Right renal cortex interstitium (tissue), 3 donors: ENCODE data around the gene HOXC11. TPM values are rescaled to one million over a fixed set of nuclear protein-coding genes. Genes with fewer than 3 reads are reported as not detected.
A peak's percentile ranks its signal among the peaks of the same experiment; 100 is the strongest.

Experiments used
- DNase-seq, 3 donors: peaks; one replicate each; pipeline ENCODE4 v3.0.0-alpha.2; 2013; ENCODE audit warnings: low read depth in 3 of 3, low spot score in 2 of 3
- polyA plus RNA-seq, 3 donors: library from polyadenylated mRNA; unstranded; fragments of 120-200 nt; gene quantifications; one replicate each; pipeline ENCODE4 v1.2.1, GENCODE V29; 2013; ENCODE audit not compliant: insufficient read length in 3 of 3

Gene HOXC11
- polyA plus RNA-seq, 3 donors, result 1.4 to 2.8 (median 1.5) TPM

DNA sequence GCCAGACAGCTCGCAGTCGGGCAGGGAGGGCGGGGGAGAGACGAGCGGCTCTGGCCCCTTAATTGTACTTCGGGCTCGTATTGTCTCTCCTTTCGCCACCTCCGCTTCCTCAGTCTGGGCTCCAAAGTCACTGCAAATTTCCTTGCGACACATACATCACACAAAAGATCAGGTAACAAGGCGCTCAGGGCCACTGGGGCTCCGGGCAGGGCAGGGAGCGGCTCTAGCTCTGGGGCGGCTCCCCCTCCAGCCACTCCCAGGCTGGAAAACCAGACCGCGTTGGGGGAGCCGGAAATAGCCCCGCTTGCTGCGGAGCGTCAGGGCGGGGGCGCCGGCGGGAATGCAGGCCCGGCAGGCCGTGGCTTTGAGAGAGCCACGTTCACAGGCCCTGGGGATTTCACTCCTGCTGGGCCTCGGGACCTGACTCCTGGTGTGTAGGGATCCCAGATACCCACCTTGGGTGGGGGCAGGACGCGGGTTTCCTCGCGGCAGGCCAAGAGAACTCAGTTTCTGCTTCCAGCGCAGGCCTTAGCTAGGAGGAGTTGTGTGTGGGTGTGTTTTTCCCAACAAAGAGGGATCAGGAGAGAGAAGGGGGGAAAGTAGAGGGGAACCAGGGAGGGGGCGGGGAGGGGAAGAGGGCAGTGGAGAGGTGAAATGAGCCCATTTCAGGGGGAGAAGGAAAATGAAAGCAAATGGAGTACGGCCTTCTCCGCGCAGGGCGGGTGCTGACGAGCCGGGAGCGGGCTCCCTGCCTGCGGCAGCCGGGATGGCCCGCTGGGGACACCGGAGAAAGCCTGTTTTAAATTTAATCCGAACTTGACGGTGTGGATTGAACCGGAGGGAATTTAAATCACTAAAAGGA is 22.7 kb downstream of the HOXC11 start:
- no peak for DNase-seq

DNA sequence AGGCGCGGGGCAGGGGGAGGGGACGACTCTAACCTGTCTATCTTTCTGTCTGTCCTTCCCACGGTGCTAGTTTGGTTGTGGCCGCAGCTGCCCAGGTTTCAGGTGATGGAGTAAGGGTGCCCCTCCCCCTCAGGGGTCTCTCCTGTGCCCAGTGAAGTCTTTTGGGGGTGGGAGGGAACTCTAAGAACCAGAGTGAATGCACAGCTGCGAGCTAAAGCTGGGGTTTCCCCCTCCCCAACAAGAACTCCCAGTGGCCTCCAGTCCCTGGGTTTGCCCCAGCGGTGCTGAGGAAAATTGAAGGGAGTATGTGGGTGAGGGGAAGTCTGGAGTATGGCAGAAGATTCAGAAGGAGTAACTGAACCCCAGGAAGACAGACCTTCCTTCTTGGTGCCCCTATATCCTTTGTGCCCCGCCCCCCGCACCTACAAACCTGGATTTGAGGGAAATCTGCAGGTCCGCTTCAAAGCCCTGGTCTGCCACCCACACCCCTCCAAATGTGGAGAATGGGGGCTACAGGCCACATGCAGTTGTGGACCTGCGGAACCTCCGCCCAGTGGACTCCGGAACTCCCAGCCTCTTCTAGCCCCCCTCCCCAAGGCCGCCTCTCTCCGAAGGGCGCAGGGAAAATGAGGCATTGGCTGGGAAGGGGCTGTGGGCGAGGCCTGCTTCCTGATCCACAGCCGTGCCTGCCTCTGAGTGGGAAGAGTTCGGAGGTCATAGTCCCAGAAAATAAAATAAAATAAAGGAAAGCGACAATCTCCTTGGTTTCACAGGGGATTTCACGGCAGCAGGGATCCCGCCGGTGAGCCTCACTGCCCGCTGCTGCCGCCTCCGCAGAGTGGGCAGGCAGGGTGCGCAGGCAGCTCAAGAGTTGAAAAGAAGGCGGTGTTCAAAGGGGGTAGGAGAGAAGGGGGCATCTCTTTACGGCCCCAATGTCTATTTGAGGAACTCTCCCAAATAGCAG is 23.6 kb downstream of the HOXC11 start:
- DNase-seq, result no peak

DNA sequence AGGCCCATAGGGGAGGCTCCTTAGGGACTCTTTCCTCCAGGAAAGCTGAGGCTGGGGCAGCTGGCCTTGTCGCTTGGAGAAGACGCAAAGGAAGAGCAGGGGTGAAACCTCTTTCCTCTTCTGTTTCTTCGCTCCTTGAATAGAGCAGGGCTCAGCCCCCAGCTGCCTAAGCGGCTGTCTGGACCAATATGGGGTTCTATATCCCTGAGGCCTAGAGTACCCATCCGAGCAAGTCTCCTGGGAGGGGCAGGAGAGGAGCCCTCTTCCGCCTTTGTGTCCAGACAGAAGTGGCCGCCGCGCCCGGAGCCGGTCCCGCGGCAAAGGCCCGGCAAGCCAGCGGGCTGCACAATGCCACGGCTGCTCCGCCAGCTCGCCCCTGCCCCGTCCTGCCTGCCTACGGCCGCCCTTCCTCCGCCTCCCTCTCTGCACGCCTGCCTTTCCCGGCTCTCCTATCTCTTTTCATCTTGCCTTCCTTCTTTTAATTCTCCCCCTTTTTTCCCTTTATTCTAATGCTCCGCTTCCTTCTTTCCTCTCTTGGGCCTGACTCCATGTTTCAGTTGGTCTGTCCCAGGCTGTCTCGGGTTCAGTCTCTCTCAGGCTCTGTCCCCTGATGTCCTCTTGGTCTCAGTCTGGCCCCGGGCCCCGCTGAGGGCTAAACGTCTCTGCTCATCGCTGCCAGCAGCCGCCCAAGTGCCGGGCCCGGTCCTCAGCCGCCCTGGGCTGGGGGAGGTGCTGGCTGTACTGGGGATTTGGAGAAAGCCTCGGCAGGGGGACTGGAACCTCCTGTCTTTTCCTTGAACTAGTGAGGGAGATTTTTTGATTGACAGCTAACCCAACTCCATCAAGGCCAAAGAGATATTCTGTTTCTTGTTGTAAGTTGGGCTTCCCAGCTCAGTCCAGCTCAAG is 24.5 kb downstream of the HOXC11 start:
- no peak for DNase-seq

DNA sequence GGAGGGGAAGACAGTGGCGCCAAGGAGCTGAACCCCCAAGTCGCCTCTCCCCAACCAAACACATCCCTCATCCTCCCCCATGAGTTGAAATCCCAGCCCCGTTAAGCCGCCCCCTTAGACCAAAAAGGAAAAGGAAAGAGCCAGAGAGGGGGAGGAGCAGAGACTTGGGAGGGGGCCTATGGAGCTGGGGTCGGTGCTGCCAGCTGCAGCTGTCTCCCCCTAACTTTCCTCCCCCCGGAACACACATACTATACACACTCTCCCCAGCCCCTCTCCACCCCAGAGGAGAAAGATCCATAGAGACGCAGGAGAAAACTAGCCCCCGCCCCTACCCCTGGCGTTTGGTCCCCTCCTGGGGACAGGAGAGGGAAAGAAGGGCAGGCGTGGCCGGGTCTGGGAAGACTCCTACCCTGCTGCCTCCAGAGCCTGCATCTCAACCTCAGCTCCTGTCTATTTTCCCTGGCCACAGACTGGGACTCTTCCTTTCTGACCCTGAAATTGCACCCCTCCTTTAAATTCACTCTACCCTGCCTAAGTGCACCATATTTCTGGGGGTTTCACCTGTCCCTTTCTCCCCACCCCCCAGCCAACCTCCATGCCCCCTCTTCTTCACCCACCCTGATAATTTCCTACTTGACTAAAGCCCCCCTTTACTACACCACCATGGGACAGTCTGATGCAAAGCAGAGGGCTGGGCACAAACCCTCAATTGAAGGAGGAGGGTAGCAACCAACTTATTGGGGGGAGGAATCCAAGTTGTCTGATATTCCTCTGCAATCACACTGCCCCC is 25.4 kb downstream of the HOXC11 start:
- DNase-seq, result no peak

DNA sequence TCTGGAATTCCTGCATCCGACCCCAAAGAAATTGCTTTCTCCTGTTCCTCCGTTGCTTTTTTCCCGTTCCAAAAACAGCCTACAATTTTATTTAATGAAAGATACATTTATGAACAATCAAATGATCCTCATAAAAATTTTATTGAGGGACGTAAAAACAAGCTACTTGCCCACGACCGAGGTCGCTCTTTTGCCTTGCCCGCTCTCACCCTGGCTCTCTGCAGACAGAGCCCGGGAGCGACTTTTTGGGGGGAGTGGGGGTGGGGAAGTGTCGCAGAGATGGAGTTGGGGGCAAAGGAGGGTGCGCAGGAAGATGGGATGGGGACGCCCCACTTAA is 25.9 kb downstream of the HOXC11 start:
- DNase-seq, result no peak

DNA sequence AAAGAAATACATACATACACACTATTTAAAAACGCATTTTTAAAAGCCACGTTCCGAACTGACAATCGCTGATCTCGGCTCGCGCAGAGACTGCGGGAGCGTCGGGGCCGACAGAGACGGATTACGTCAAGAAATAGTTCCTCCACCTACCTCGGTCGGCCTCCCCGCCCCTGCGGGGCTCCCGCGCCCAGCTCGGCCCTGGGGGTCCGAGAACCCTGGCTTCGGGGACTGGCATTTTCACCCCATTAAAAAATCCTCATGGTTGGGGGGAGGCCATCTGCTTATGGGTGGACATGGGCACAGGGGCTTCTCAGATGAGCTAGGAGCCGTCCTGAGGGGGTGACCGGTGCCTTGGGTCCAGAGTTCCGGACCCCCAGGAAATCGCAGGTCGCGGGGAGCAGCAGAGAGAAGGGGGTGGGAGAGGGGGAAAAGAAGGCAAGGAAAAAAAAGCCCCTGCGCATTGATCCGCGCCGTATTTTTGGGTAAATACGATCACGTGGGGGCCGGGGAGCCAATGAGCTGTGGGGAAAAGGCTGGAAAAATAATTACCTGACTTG is 26.7 kb downstream of the HOXC11 start:
- DNase-seq, result no peak

DNA sequence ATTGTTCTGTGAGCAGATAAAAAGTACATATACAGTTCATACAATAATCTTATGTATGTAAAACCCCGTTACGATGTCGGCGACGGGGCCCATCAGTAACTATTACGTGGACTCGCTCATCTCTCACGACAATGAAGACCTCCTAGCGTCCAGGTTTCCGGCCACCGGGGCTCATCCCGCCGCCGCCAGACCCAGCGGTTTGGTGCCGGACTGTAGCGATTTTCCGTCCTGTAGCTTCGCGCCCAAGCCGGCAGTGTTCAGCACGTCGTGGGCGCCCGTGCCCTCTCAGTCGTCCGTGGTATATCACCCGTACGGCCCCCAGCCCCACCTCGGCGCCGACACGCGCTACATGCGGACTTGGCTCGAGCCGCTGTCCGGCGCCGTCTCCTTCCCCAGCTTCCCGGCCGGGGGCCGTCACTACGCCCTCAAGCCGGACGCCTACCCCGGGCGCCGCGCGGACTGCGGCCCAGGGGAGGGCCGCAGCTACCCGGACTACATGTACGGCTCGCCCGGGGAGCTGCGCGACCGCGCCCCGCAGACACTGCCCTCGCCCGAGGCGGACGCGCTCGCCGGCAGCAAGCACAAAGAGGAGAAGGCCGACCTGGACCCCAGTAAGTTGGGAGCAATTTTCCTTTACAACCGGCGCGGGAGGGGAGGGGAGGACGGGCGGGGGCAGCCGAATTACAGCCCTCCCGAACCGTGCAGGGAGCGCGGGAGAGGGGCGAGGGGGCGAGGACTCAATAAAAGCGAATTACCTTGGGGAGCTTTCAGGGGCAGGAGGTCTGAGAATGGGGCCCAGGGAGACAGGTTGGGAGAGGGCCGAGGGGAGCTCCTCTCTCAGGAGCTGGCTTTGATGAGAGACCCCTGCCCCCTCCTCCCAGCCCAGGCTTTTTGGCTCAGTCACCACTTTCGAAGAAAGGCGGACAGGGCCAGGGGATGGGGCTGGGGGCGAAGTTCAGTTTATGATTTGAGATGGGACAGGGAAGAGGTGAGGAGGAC is 27.5 kb downstream of the HOXC11 start, which contains the start of gene HOXC9:
HOXC9 (plus strand) TSS at position 46 of the 999 bp plus-strand sequence; CDS start at position 74, 28 bp downstream.
- no peak for DNase-seq

DNA sequence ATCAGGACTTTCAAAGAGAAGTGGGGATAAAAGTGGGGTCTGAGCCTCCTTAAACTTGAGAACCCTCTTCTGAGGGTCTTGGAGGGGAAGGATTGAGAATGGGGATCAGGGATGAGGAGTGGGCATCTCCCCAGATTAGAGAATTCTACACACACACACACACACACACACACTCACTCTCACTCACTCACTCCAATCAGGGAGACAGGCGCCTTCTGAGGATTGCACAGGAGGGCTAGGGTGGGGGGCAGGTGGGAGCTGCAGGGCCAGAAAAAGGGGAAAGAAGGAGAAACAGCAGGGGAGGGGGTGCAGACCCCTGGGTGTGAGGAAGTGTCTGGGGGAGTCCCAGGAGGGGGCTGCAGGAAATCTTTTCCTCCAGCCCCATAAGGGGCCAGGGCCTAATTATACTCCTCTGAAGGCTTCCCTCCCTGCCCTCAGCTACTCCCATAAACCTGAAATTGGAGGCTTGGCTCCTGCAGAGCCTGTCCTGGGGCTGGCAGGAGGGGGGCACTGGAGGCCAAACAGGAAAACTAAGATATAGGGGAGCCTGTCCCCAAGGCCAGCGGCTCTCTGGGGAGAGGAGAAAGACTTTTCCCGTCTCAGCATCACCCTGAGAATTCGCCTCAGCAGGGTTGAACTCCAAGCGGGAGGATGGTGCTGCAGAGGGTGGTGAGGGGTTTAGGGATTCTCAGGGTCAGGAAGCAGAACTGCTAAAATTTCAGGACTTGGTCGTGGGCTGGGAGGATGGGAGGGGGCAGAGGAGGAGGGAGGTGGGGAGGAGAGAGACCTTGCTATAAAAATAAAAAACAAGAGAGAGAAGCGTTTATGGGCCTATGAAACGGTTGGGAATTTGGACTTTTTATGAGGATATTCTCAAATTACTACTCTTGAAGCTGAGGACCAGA is 28.6 kb downstream of the HOXC11 start:
- no peak for DNase-seq

DNA sequence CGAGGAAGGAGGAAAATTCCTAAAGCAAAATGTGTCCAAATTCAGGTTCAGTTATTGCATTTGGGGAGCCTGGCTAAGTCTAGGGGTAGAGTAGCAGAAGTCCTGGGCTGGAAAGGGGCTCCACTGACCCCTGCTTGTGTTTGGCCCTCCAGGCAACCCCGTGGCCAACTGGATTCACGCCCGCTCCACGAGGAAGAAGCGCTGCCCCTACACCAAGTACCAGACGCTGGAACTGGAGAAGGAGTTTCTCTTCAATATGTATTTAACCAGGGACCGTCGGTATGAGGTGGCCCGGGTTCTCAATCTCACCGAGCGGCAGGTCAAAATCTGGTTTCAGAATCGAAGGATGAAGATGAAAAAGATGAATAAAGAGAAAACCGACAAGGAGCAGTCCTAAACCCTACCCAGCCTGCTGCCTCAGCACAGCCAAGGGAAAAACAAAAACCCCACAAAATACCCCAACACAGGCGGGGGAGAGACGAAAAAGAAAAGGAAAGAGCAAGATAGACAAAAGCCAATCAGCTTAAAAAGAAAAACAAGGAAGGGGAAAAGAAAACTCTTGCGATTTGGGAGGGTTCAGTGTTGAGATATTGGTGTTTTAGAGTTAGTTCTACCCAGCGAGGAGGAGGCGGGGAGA is 29.5 kb downstream of the HOXC11 start:
- no peak for DNase-seq

DNA sequence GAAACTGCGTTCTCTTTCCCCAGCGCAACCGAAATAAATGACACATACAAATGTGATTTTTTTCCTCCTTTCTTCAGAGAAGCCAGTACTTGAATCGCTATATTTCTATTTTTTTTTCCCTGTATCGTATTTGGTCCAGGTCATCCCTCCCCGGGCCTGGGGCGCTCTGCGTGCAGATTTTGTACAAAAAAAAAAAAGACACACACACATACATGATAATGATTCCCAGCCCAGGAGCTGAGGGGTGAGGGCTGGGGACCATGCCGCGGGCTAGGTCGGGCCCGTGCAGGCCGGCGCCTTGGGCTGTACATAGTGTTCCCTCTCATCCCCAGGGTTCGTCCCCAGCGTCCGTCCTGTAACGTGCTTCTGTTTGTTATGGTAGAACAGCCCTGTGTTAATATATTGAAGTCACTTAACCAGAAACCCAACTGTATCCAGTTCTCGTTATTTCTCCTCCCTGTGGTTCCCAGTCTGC is 30.0 kb downstream of the HOXC11 start:
- no peak for DNase-seq

DNA sequence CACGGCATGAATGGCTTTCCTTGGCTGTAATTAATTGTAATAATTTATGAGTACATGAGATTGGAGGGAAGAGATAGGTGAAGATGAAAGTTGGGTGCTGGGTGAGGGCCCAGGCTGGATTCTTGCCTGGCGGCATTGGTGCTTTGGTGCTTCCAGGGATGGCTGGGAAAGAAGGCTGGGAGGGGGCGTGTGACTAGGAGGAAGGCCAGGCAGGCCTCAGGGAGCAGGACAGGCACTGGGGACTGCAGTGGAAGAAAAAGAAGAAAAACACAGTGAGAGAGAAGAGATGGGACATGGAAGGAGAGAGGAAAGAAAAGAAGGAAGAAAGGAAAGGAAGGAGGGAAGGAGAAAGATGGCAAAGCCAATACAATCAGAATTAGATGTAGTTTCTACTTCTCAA is 30.7 kb downstream of the HOXC11 start:
- DNase-seq, result no peak

DNA sequence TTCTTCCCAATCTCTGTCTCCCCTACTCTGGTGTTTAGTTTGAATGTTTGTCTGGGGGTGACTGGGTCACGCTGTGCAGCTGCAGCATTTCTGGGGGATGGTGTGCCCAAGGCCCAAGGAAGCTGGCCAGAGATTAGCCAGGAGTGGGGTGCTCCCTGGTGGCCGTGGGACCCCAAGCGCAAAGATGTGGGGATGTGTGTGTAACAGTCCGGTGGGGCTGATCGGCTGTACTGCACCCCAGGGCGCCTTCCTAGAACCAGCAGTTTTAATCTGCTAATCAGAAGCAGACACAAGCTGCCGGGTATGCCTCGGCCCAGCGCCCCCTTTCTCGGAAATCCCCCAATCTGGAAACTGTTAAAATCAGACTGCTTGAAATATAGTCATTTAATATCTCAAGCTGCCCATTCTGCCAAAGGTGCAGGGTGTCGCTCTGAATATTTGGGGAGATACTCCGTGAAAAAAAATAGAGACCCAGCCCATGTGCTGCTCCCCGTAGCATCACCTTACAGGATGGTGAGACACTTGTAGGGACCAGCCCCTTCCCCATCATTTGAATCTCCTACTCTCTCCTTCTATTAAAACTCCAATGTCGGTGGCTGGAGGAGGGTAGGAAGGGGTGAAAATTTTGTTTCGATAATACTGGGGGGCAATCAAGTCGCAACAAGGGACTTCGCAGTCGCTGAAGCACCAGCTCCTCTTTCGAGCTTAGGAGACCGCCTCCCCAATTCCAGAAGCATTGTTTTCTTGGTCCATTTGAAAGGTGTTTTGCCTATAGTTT is 31.3 kb downstream of the HOXC11 start:
- no peak for DNase-seq

DNA sequence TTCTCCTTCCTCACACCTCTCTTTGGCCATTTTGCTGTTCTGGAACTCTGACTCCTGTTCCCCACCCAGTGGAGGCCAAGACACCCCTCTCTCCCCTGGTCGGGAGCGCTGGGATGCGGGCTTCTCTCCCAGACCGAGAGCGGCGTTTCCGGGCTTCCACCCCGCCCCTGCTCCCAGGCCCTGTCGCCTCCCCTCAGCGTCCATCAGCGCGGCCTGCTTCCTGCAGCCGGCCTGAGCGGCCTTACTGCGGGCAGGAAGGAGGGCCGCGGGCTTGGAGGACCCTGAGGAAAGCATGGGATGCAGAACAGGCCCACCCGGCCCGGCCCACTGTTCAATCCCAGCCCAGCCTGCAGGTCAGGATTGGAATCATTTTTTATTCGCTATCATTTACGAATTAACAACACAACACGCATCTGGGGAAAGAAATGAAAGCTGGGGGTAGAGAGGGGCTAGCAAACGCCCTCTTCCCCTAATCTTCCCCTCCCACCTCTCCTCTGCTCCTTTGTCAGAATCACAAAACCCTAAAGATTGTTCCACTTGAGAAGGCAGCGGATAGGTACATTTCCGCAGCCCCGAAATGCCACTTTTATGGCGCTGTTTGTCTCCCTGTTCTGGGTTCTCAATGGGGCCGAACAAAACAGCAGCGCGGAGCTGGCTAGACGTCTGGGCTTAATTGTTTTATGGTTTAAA is 32.1 kb downstream of the HOXC11 start:
- DNase-seq, result no peak

DNA sequence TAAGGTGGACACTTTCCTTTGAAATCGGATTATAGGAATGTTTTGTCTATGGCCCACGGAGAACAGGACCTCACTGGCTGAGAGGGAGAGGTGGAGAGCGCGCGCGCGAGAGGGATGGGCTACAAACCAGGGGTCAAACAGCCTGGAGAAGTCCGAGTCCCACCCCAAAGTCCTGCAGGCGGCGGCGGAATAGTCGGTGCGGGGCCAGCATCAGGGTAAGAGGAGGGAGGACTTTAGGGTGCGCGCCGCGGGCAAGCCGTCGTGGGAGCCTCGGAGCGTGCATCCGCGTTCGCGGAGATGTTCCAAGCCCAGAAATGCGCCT is 32.6 kb downstream of the HOXC11 start:
- no peak for DNase-seq

DNA sequence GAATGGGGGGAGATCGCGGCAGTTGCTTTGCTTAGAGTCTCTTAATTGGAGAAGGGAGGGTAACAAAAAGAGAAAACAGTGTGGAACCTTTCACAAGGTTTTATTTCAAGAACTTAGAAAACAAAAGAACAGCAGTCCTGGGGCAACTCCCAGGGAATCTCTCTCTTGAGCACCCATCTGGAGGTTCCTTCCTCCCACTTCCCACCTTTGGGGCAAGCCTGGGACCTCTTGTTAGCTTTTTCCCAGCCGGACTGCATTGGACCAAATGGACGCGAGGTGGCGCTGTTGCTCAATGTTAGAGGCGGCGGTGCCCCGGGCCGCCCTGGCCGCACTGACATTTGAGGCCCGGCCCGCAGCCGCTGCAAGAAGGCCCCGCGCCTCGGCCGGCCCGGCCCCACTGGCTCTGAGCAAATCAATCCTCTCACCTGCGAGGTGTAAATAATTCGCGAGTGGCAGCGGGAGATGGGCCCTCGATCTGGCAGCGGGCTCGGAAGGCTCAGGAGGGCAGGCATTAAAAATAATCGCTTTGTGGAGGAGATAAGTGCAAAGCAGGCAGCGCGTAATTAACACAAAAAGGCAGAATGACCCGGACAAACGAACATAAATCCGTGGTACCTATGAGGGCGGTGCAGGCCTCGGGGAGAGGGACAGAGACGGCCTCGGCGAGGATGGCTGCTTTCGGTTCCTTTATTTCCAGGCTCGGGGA is 33.1 kb downstream of the HOXC11 start:
- DNase-seq, result peak in 2 of 3 donors; percentile 85 to 90
